HCT116 (cell line): Measurements from ENCODE around the gene CYP1A2. TPM values are rescaled to one million over a fixed set of nuclear protein-coding genes. Genes with fewer than 3 reads are reported as not detected.
"Not testable (repeated sequence)": the region's sequence is repeated elsewhere in the genome, so short reads cannot be mapped to it uniquely, and the experiment has no call there.

Source experiments
- ATAC-seq: fragments of 200-7000 bp; cut with Tn5 transposase; 2 replicates; pipeline ENCODE4 v1.9.1; 2020; ENCODE audit warnings: mild to moderate bottlenecking, moderate library complexity
- BruUV-seq: library from RNA; stranded (reverse); fragments of 400-500 nt; replicated peaks from 2 replicates; lab custom pipeline; 2021; lab: Mats Ljungman, UMichigan
- CTCF ChIA-PET: fragments of 300-600 bp; sonication (Branson Sonifier 250); formaldehyde crosslinking; loops from one replicate; lab custom pipeline; 2021; ENCODE audit warnings: antibody characterized with exemption; lab: Charles Lee
- POLR2A ChIA-PET: fragments of 300-600, 350-600 bp; sonication (Branson Sonifier 250); formaldehyde crosslinking; loops from one replicate; lab custom pipeline; 2021; ENCODE audit warnings: antibody characterized with exemption; lab: Charles Lee
- RAD21 ChIA-PET, 2 experiments: fragments of 300-600 bp; sonication (Branson Sonifier 250); formaldehyde crosslinking; loops; one replicate each; lab custom pipeline; 2023; ENCODE audit warnings: low total read pairs in 2 of 2; ENCODE audit not compliant: uncharacterized antibody in 2 of 2, unreplicated experiment in 2 of 2, low non-redundant PET in 1 of 2; lab: Charles Lee
- DNase-seq: peaks from one replicate; pipeline ENCODE4 v3.0.0-alpha.2; 2010; ENCODE audit warnings: low read depth, low spot score
- H2AFZ ChIP-seq: fragments of 200-600 bp; shearing (Covaris generic), sonication (generic); 2 replicates; pipeline ENCODE4 v1.6.1; 2017; ENCODE audit warnings: low read depth, mixed run types, mixed read lengths, antibody characterized with exemption, low read length; ENCODE audit not compliant: poor library complexity, severe bottlenecking
- H3K27ac ChIP-seq: 2 replicates; pipeline ENCODE4 v1.5.1; 2012; ENCODE audit warnings: low read depth, low read length
- H3K27me3 ChIP-seq: fragments of 200-600 bp; sonication (generic); 2 replicates; pipeline ENCODE4 v1.6.1; 2016; ENCODE audit warnings: mixed run types, low read length, mixed read lengths; ENCODE audit not compliant: insufficient read depth
- H3K36me3 ChIP-seq, 2 experiments: fragments of 200-500 bp in 1 of 2; fragments of 200-600 bp in 1 of 2; sonication (Bioruptor generic) in 1 of 2; sonication (generic) in 1 of 2; 2 replicates each; pipeline versions ENCODE4 v1.5.1 to v1.6.1; 2014 to 2016; ENCODE audit warnings: low read length in 2 of 2, inconsistent platforms in 1 of 2, mixed read lengths in 1 of 2, mixed run types in 1 of 2; ENCODE audit not compliant: insufficient read depth in 2 of 2, control insufficient read depth in 1 of 2
- H3K4me1 ChIP-seq, 2 experiments: fragments of 200-600 bp in 1 of 2; sonication (generic) in 1 of 2; 2 replicates each; pipeline versions ENCODE4 v1.5.1 to v1.6.1; 2012 to 2017; ENCODE audit warnings: low read length in 2 of 2, inconsistent platforms in 1 of 2, mild to moderate bottlenecking in 1 of 2, mixed read lengths in 1 of 2, mixed run types in 1 of 2, moderate library complexity in 1 of 2; ENCODE audit not compliant: insufficient read depth in 2 of 2, control insufficient read depth in 1 of 2
- H3K4me2 ChIP-seq: fragments of 200-600 bp; sonication (generic); 2 replicates; pipeline ENCODE4 v1.6.1; 2017; ENCODE audit warnings: mixed run types, low read length, mixed read lengths
- H3K4me3 ChIP-seq, 2 experiments: fragments of 200-600 bp in 1 of 2; sonication (generic) in 1 of 2; replicated peaks in 1 of 2; 2 replicates each; pipeline ENCODE4 v1.5.1; 2011 to 2016; ENCODE audit warnings: low read length in 2 of 2, control low read depth in 1 of 2, low read depth in 1 of 2, mild to moderate bottlenecking in 1 of 2, mixed read lengths in 1 of 2, mixed run types in 1 of 2
- H3K79me2 ChIP-seq: fragments of 200-600 bp; sonication (generic); 2 replicates; pipeline ENCODE4 v1.6.1; 2017; ENCODE audit warnings: mild to moderate bottlenecking, mixed run types, low read length, moderate library complexity, mixed read lengths; ENCODE audit not compliant: insufficient read depth
- H3K9ac ChIP-seq: fragments of 200-600 bp; sonication (generic); 2 replicates; pipeline ENCODE4 v1.6.1; 2016; ENCODE audit warnings: low read length, mixed read lengths
- H3K9me2 ChIP-seq: fragments of 200-600 bp; sonication (generic), shearing (Covaris generic); 2 replicates; pipeline ENCODE4 v1.6.1; 2017; ENCODE audit warnings: mixed run types, mild to moderate bottlenecking, moderate library complexity; ENCODE audit not compliant: insufficient read depth
- H3K9me3 ChIP-seq, 2 experiments: fragments of 200-500 bp in 1 of 2; fragments of 200-600 bp in 1 of 2; sonication (Bioruptor generic) in 1 of 2; sonication (generic) in 1 of 2; 2 replicates each; pipeline ENCODE4 v1.6.1; 2014 to 2017; ENCODE audit warnings: low read length in 2 of 2, mixed read lengths in 2 of 2, inconsistent platforms in 1 of 2, low read depth in 1 of 2, mild to moderate bottlenecking in 1 of 2, mixed run types in 1 of 2, moderate library complexity in 1 of 2; ENCODE audit not compliant: control insufficient read depth in 1 of 2, insufficient read depth in 1 of 2
- H4K20me1 ChIP-seq: fragments of 200-600 bp; sonication (generic), shearing (Covaris generic); 2 replicates; pipeline ENCODE4 v1.6.1; 2017; ENCODE audit warnings: mixed run types, mild to moderate bottlenecking, moderate library complexity; ENCODE audit not compliant: insufficient read depth
- EGR1 ChIP-seq: IDR thresholded peaks from 2 replicates; pipeline ENCODE4 v1.6.1; 2012; ENCODE audit warnings: low read depth
- POLR2A ChIP-seq: IDR thresholded peaks from 2 replicates; pipeline ENCODE4 v1.7.0; 2011; ENCODE audit warnings: borderline replicate concordance; ENCODE audit not compliant: insufficient read depth, insufficient read length; ENCODE audit errors: extremely low read depth
- RAD21 ChIP-seq: IDR thresholded peaks from 2 replicates; pipeline ENCODE4 v1.6.1; 2012; ENCODE audit warnings: low read depth, mild to moderate bottlenecking
- REST ChIP-seq: IDR thresholded peaks from 2 replicates; pipeline ENCODE4 v1.6.1; 2012; ENCODE audit warnings: low read depth
- SIN3A ChIP-seq: IDR thresholded peaks from 2 replicates; pipeline ENCODE4 v1.6.1; 2012; ENCODE audit warnings: low read depth
- intact Hi-C: fragments of 100-400 bp; cut with micrococcal nuclease; formaldehyde crosslinking; loops from 2 replicates; pipeline ENCODE4 v1.10.0; 2022
- total RNA-seq: library from RNA; stranded (reverse); gene quantifications from one replicate; pipeline ENCODE4 v1.2.1, GENCODE V29; 2021; ENCODE audit not compliant: unreplicated experiment

The CYP1A2 gene
- total RNA-seq, 1 experiment from 2014 or later, result not detected

GRCh38 chr15:74729372-74729771 is 19.3 kb upstream of the CYP1A2 start:
- H3K27ac ChIP-seq, H3K9ac ChIP-seq, ATAC-seq, H3K9me3 ChIP-seq, BruUV-seq, H3K4me3 ChIP-seq, RAD21 ChIA-PET, H3K9me2 ChIP-seq, POLR2A ChIA-PET, DNase-seq, H3K79me2 ChIP-seq, intact Hi-C loops, H3K4me2 ChIP-seq, H3K36me3 ChIP-seq, H3K27me3 ChIP-seq, CTCF ChIA-PET, H4K20me1 ChIP-seq, H2AFZ ChIP-seq: not testable (repeated sequence)
- peaks cover 11 to 49% of the 10 kb centered on the region in 2 experiments; a peak in 3 of 4 replicates for H3K4me1 ChIP-seq

GRCh38 chr15:74730619-74731316 is 17.9 kb upstream of the CYP1A2 start:
- Histone ChIP-seq H3K4me1 (peaks cover 2 to 39% of the 10 kb centered on the region in 2 experiments; a peak in 3 of 4 replicates), H3K9ac (no peak overlapping the region)
- CTCF ChIA-PET, result no interaction called here

More at GRCh38 chr15:74730619-74731316, 17.9 kb upstream of the CYP1A2 start:
- ATAC-seq, result no peak
- Histone ChIP-seq H2AFZ (no peak overlapping the region), H3K9me2 (no peaks in the 10 kb centered on the region), H3K9me3 (no peaks in the 10 kb centered on the region), H3K27ac (no peak overlapping the region), H3K4me2 (no peak overlapping the region), H3K4me3 (no peak overlapping the region), H3K36me3 (no peaks in the 10 kb centered on the region), H3K79me2 (no peaks in the 10 kb centered on the region), H4K20me1 (no peaks in the 10 kb centered on the region), H3K27me3 (no peaks in the 10 kb centered on the region)
- no peak for TF ChIP-seq EGR1
- no peak for TF ChIP-seq REST
- TF ChIP-seq POLR2A, result no peak
- TF ChIP-seq SIN3A, result no peak
- TF ChIP-seq RAD21, result no peak
- DNase-seq, result no peak
- intact Hi-C loops, result no loop called here
- ChIA-PET POLR2A (no interaction called here), RAD21 (no interaction called here)
- no TSS peak for BruUV-seq
